WTC11 (cell line): Measurements from ENCODE around the gene POLD1. TPM values are rescaled to one million over a fixed set of nuclear protein-coding genes. Genes with fewer than 3 reads are reported as not detected.

Source experiments
- ATAC-seq: fragments of 200-7000 bp; cut with Tn5 transposase; 2 replicates; pipeline ENCODE4 v1.10.0; 2021; ENCODE audit warnings: mild to moderate bottlenecking, moderate library complexity
- CTCF ChIA-PET: fragments of 300-600 bp; sonication (Branson Sonifier 250); formaldehyde crosslinking; loops from one replicate; lab custom pipeline; 2021; ENCODE audit warnings: antibody characterized with exemption; lab: Charles Lee
- POLR2A ChIA-PET: fragments of 350-600 bp; sonication (Branson Sonifier 250); formaldehyde crosslinking; loops from one replicate; lab custom pipeline; 2021; ENCODE audit warnings: antibody characterized with exemption; lab: Charles Lee
- DNase-seq: peaks from one replicate; pipeline ENCODE4 v3.0.0; 2021; ENCODE audit warnings: low spot score
- H3K27ac Mint-ChIP-seq: 2 replicates; pipeline ENCODE4 v1.8.0; 2021; ENCODE audit warnings: mixed read lengths
- H3K27me3 Mint-ChIP-seq: 2 replicates; pipeline ENCODE4 v1.8.0; 2021; ENCODE audit warnings: low read depth, mild to moderate bottlenecking, moderate library complexity, mixed read lengths
- H3K36me3 Mint-ChIP-seq: 2 replicates; pipeline ENCODE4 v1.8.0; 2021; ENCODE audit warnings: mixed read lengths
- H3K4me1 Mint-ChIP-seq: 2 replicates; pipeline ENCODE4 v1.8.0; 2022; ENCODE audit warnings: mixed read lengths
- H3K4me3 Mint-ChIP-seq: 2 replicates; pipeline ENCODE4 v1.8.0; 2021; ENCODE audit warnings: mild to moderate bottlenecking, moderate library complexity, mixed read lengths
- H3K9me3 Mint-ChIP-seq: 2 replicates; pipeline ENCODE4 v1.8.0; 2021; ENCODE audit warnings: mixed read lengths
- FOXJ3 ChIP-seq: sonication (generic); formaldehyde crosslinking; IDR thresholded peaks from 2 replicates; pipeline ENCODE4 v1.9.0; 2021; ENCODE audit warnings: missing genetic modification reagents, mild to moderate bottlenecking, borderline replicate concordance
- FOXK1 ChIP-seq: sonication (generic); formaldehyde crosslinking; IDR thresholded peaks from 2 replicates; pipeline ENCODE4 v1.8.0; 2022; ENCODE audit warnings: mild to moderate bottlenecking, moderate library complexity, missing genetic modification reagents
- GABPB1 ChIP-seq: sonication (generic); formaldehyde crosslinking; IDR thresholded peaks from 2 replicates; pipeline ENCODE4 v1.8.1; 2023; ENCODE audit warnings: mild to moderate bottlenecking, missing genetic modification reagents
- IRF2 ChIP-seq: sonication (generic); formaldehyde crosslinking; IDR thresholded peaks from 2 replicates; pipeline ENCODE4 v1.8.0; 2022; ENCODE audit warnings: low read depth, missing genetic modification reagents, borderline replicate concordance
- MYBL2 ChIP-seq: sonication (generic); formaldehyde crosslinking; IDR thresholded peaks from 2 replicates; pipeline ENCODE4 v1.8.1; 2023; ENCODE audit warnings: mild to moderate bottlenecking, moderate library complexity, missing genetic modification reagents
- NFATC4 ChIP-seq: fragments of 250-450 bp; sonication (Bioruptor Pico); IDR thresholded peaks from 2 replicates; pipeline ENCODE4 v1.9.0; 2021; ENCODE audit warnings: mild to moderate bottlenecking
- NFYB ChIP-seq: sonication (generic); formaldehyde crosslinking; conservative IDR thresholded peaks from 2 replicates; pipeline ENCODE4 v1.8.0; 2022; ENCODE audit warnings: low read depth, missing genetic modification reagents
- SMAD4 ChIP-seq: sonication (generic); formaldehyde crosslinking; IDR thresholded peaks from 2 replicates; pipeline ENCODE4 v1.8.0; 2022; ENCODE audit warnings: mild to moderate bottlenecking, missing genetic modification reagents
- ZNF138 ChIP-seq: sonication (generic); formaldehyde crosslinking; conservative IDR thresholded peaks from 2 replicates; pipeline ENCODE4 v1.8.1; 2022; ENCODE audit warnings: mild to moderate bottlenecking, moderate library complexity, missing genetic modification reagents
- ZNF263 ChIP-seq: sonication (generic); formaldehyde crosslinking; IDR thresholded peaks from 2 replicates; pipeline ENCODE4 v1.8.1; 2022; ENCODE audit warnings: low read depth, mild to moderate bottlenecking, moderate library complexity, missing genetic modification reagents
- ZNF396 ChIP-seq: fragments of 250-450 bp; sonication (Bioruptor Pico); IDR thresholded peaks from 2 replicates; pipeline ENCODE4 v1.8.0; 2021; ENCODE audit warnings: mild to moderate bottlenecking, moderate library complexity, borderline replicate concordance
- ZNF416 ChIP-seq: fragments of 250-450 bp; sonication (Bioruptor Pico); IDR thresholded peaks from 2 replicates; pipeline ENCODE4 v1.9.0; 2021; ENCODE audit warnings: mild to moderate bottlenecking, inconsistent platforms
- total RNA-seq: library from RNA; stranded (reverse); gene quantifications from 3 replicates; pipeline ENCODE4 v1.2.3, GENCODE V29; 2021
- TF ChIP-seq, protein P1 (sequence below): sonication (generic); formaldehyde crosslinking; IDR thresholded peaks from 2 replicates; pipeline ENCODE4 v1.8.1; 2022; ENCODE audit warnings: missing genetic modification reagents, borderline replicate concordance
- TF ChIP-seq, protein P2 (sequence below): fragments of 250-450 bp; sonication (Bioruptor Pico); conservative IDR thresholded peaks from 2 replicates; pipeline ENCODE4 v1.9.0; 2021; ENCODE audit warnings: mild to moderate bottlenecking
- TF ChIP-seq, protein P3 (sequence below): sonication (generic); formaldehyde crosslinking; IDR thresholded peaks from 2 replicates; pipeline ENCODE4 v1.8.1; 2023; ENCODE audit warnings: mild to moderate bottlenecking, missing genetic modification reagents, borderline replicate concordance
- TF ChIP-seq, protein P4 (sequence below): sonication (generic); formaldehyde crosslinking; IDR thresholded peaks from 2 replicates; pipeline ENCODE4 v1.8.1; 2022; ENCODE audit warnings: low read depth, missing genetic modification reagents, borderline replicate concordance
- TF ChIP-seq, protein P5 (sequence below): sonication (generic); formaldehyde crosslinking; IDR thresholded peaks from 2 replicates; pipeline ENCODE4 v1.8.1; 2022; ENCODE audit warnings: low read depth, mild to moderate bottlenecking, moderate library complexity, missing genetic modification reagents, borderline replicate concordance

The POLD1 gene
- total RNA-seq, 1 experiment from 2014 or later, result 163 TPM

DNA sequence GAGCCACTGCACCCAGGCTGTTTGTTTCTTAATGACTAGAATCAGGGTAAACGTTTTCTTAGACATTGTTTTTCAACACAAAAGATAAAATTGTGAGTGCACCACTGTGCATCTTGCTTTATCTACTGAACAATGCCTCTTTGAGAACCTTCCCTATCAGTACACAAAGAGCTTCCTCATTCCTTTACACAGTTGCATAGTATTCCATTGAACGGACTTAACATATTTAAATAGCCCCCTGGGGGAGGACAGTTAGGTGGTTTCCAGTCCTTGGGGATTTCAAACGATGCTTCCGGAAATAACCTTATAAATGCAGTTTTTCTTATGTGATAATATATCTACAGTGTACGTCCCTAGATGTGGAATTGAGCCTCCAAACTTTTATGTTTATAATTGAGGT lies 8.6 kb downstream of the POLD1 start (continued):
- TF ChIP-seq ZNF416 (CRISPR knock-in tag) (no peak), MYBL2 (no peak), ZNF396 (no peak), NFYB (no peak), FOXK1 (CRISPR knock-in tag) (no peak)
- TF ChIP-seq, protein P1, sequence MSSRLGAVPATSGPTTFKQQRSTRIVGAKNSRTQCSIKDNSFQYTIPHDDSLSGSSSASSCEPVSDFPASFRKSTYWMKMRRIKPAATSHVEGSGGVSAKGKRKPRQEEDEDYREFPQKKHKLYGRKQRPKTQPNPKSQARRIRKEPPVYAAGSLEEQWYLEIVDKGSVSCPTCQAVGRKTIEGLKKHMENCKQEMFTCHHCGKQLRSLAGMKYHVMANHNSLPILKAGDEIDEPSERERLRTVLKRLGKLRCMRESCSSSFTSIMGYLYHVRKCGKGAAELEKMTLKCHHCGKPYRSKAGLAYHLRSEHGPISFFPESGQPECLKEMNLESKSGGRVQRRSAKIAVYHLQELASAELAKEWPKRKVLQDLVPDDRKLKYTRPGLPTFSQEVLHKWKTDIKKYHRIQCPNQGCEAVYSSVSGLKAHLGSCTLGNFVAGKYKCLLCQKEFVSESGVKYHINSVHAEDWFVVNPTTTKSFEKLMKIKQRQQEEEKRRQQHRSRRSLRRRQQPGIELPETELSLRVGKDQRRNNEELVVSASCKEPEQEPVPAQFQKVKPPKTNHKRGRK, result no peak
- TF ChIP-seq, protein P2, sequence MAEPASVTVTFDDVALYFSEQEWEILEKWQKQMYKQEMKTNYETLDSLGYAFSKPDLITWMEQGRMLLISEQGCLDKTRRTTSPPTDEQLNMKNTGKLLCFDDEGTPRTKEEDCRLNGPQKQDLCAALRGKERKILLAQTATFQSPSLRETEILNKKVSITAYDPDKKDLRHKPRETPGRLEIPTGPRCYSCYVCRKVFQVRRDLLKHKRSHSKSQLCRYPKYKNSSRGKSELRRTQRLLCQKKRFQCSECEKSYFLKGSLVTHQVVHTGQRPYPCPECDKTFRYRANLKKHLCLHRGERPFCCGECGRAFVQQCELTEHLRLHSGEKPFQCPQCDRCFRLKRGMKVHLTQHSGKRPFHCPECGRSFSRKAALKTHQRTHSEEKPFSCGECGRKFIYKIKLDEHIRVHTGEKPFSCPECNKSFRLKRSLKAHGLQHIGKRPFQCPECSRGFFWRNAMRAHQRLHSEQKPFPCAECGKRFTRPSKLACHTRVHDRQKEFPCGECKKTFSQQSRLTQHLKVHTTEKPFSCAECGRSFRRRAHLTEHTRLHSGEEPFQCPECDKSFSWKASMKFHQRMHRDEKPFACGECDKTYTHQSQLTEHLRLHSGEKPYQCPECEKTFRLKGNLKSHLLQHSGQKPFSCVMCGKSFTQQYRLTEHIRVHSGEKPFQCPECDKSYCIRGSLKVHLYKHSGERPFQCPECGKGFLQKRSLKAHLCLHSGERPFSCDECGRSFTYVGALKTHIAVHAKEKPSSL (CRISPR knock-in tag), result no peak

DNA sequence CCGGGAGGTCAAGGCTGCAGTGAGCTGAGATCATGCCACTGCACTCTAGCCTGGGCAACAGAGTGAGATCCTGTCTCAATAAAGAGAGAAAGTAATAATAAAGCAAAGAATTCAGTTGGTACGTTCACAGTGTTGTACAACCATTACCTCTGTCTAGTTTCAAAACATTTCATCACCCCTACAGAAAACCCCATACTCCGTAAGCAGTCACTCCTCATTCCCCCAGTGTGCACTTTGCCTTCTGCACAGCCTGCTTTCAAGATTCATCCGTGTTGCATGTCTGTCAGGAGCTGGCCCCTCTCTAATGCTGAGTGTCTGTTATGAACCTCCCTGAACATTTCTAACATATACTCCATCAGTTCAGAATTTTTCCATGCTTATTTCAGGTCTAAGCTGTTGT lies 9.4 kb downstream of the POLD1 start:
- Mint-ChIP-seq H3K27me3 (no peaks in the 10 kb centered on the region), H3K4me1 (no peaks in the 10 kb centered on the region), H3K27ac (no peak overlapping the region), H3K4me3 (no peak overlapping the region), H3K36me3 (peaks cover 52% of the 10 kb centered on the region), H3K9me3 (peaks cover 18% of the 10 kb centered on the region)
- POLR2A ChIA-PET, result interaction anchor here (1.9 kb wide), 1 partner anchor 10 kb away, joined by 4 read pairs; no protein-coding TSS in a partner anchor
- CTCF ChIA-PET, result interaction anchor here (1.3 kb wide), 1 partner anchor 36 kb away, joined by 4 read pairs; no protein-coding TSS in a partner anchor
- no peak for DNase-seq
- no peak for ATAC-seq
- TF ChIP-seq, protein P3, sequence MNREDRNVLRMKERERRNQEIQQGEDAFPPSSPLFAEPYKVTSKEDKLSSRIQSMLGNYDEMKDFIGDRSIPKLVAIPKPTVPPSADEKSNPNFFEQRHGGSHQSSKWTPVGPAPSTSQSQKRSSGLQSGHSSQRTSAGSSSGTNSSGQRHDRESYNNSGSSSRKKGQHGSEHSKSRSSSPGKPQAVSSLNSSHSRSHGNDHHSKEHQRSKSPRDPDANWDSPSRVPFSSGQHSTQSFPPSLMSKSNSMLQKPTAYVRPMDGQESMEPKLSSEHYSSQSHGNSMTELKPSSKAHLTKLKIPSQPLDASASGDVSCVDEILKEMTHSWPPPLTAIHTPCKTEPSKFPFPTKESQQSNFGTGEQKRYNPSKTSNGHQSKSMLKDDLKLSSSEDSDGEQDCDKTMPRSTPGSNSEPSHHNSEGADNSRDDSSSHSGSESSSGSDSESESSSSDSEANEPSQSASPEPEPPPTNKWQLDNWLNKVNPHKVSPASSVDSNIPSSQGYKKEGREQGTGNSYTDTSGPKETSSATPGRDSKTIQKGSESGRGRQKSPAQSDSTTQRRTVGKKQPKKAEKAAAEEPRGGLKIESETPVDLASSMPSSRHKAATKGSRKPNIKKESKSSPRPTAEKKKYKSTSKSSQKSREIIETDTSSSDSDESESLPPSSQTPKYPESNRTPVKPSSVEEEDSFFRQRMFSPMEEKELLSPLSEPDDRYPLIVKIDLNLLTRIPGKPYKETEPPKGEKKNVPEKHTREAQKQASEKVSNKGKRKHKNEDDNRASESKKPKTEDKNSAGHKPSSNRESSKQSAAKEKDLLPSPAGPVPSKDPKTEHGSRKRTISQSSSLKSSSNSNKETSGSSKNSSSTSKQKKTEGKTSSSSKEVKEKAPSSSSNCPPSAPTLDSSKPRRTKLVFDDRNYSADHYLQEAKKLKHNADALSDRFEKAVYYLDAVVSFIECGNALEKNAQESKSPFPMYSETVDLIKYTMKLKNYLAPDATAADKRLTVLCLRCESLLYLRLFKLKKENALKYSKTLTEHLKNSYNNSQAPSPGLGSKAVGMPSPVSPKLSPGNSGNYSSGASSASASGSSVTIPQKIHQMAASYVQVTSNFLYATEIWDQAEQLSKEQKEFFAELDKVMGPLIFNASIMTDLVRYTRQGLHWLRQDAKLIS (CRISPR knock-in tag), result no peak
- TF ChIP-seq, protein P1, result no peak
- TF ChIP-seq GABPB1 (CRISPR knock-in tag), result no peak
- TF ChIP-seq, protein P4, sequence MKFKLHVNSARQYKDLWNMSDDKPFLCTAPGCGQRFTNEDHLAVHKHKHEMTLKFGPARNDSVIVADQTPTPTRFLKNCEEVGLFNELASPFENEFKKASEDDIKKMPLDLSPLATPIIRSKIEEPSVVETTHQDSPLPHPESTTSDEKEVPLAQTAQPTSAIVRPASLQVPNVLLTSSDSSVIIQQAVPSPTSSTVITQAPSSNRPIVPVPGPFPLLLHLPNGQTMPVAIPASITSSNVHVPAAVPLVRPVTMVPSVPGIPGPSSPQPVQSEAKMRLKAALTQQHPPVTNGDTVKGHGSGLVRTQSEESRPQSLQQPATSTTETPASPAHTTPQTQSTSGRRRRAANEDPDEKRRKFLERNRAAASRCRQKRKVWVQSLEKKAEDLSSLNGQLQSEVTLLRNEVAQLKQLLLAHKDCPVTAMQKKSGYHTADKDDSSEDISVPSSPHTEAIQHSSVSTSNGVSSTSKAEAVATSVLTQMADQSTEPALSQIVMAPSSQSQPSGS, result no peak
- TF ChIP-seq FOXJ3 (CRISPR knock-in tag), result no peak
- TF ChIP-seq NFATC4 (CRISPR knock-in tag), result no peak
- TF ChIP-seq, protein P5, sequence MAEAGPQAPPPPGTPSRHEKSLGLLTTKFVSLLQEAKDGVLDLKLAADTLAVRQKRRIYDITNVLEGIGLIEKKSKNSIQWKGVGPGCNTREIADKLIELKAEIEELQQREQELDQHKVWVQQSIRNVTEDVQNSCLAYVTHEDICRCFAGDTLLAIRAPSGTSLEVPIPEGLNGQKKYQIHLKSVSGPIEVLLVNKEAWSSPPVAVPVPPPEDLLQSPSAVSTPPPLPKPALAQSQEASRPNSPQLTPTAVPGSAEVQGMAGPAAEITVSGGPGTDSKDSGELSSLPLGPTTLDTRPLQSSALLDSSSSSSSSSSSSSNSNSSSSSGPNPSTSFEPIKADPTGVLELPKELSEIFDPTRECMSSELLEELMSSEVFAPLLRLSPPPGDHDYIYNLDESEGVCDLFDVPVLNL, result no peak
- TF ChIP-seq ZNF263 (CRISPR knock-in tag), result no peak
- no peak for TF ChIP-seq SMAD4 (CRISPR knock-in tag)
- TF ChIP-seq ZNF138, result no peak
- no peak for TF ChIP-seq IRF2 (CRISPR knock-in tag)
- TF ChIP-seq, all 79 proteins: peak for 0
